Panc1 (cell line): ENCODE data around the gene C10orf143. TPM values are rescaled to one million over a fixed set of nuclear protein-coding genes. Genes with fewer than 3 reads are reported as not detected.

Experiments used
- ATAC-seq: fragments of 200-7000 bp; cut with Tn5 transposase; 2 replicates; pipeline ENCODE4 v1.9.1; 2020; ENCODE audit warnings: mild to moderate bottlenecking, moderate library complexity
- BruUV-seq: library from RNA; stranded (reverse); fragments of 400-500 nt; replicated peaks from 2 replicates; lab custom pipeline; 2021; lab: Mats Ljungman, UMichigan
- CTCF ChIA-PET: fragments of 300-600 bp; sonication (Branson Sonifier 250); formaldehyde crosslinking; loops from one replicate; lab custom pipeline; 2022; ENCODE audit warnings: antibody characterized with exemption; lab: Charles Lee
- POLR2A ChIA-PET: fragments of 300-600 bp; sonication (Branson Sonifier 250); formaldehyde crosslinking; loops from one replicate; lab custom pipeline; 2022; ENCODE audit warnings: antibody characterized with exemption; lab: Charles Lee
- DNase-seq: peaks from one replicate; pipeline ENCODE4 v3.0.0-alpha.2; 2010; ENCODE audit warnings: low read depth, low spot score
- H3K27ac ChIP-seq: 2 replicates; pipeline ENCODE4 v1.5.1; 2011; ENCODE audit warnings: mild to moderate bottlenecking, low read length, inconsistent platforms
- H3K27me3 ChIP-seq: fragments of 200-500 bp; sonication (Bioruptor generic); 2 replicates; pipeline ENCODE4 v1.6.0; 2014; ENCODE audit warnings: low read length, inconsistent platforms; ENCODE audit not compliant: control insufficient read depth, insufficient read depth
- H3K36me3 ChIP-seq: fragments of 200-500 bp; sonication (Bioruptor generic); 2 replicates; pipeline ENCODE4 v1.5.1; 2014; ENCODE audit warnings: inconsistent platforms, mild to moderate bottlenecking, low read length, moderate library complexity; ENCODE audit not compliant: control insufficient read depth, insufficient read depth
- H3K4me1 ChIP-seq: 2 replicates; pipeline ENCODE4 v1.5.1; 2011; ENCODE audit warnings: inconsistent platforms, mild to moderate bottlenecking, low read length, moderate library complexity; ENCODE audit not compliant: control insufficient read depth, insufficient read depth
- H3K4me3 ChIP-seq, 2 experiments: 2 replicates each; pipeline ENCODE4 v1.5.1; 2011 to 2012; ENCODE audit warnings: low read depth in 2 of 2, low read length in 2 of 2, mild to moderate bottlenecking in 2 of 2, inconsistent platforms in 1 of 2, moderate library complexity in 1 of 2
- H3K9me3 ChIP-seq: fragments of 200-500 bp; sonication (Bioruptor generic); 2 replicates; pipeline ENCODE4 v1.5.1; 2014; ENCODE audit warnings: low read depth, mild to moderate bottlenecking, inconsistent platforms, low read length, moderate library complexity; ENCODE audit not compliant: control insufficient read depth, insufficient read depth
- POLR2AphosphoS5 ChIP-seq: IDR thresholded peaks from 2 replicates; pipeline ENCODE4 v1.6.1; 2012; ENCODE audit warnings: mild to moderate bottlenecking, low read depth, low read length, moderate library complexity
- SIN3A ChIP-seq: IDR thresholded peaks from 2 replicates; pipeline ENCODE4 v1.6.1; 2012; ENCODE audit warnings: low read depth, mild to moderate bottlenecking, low read length, moderate library complexity, borderline replicate concordance; ENCODE audit not compliant: insufficient read depth
- TCF7L2 ChIP-seq: IDR thresholded peaks from 2 replicates; pipeline ENCODE4 v1.6.1; 2011; ENCODE audit warnings: mild to moderate bottlenecking, low read depth, low read length, inconsistent platforms
- in situ Hi-C: cut with HindIII; loops from 2 replicates; pipeline ENCODE4 v1.10.0; 2016; ENCODE audit warnings: low sequenced_read_pairs, low pct_unique_long_range_greater_than_20kb
- intact Hi-C: fragments of 100-400 bp; cut with micrococcal nuclease; formaldehyde crosslinking; loops from one replicate; pipeline ENCODE4 v1.10.0; 2022; ENCODE audit not compliant: unreplicated experiment
- total RNA-seq: library from RNA; stranded (reverse); gene quantifications from one replicate; pipeline ENCODE4 v1.2.1, GENCODE V29; 2021; ENCODE audit not compliant: unreplicated experiment
- TF ChIP-seq, protein P1 (sequence below), 2 experiments: IDR thresholded peaks; 2 replicates each; pipeline ENCODE4 v1.6.1; 2011 to 2012; ENCODE audit warnings: low read depth in 2 of 2, control low read depth in 1 of 2, low read length in 1 of 2, mild to moderate bottlenecking in 1 of 2, moderate library complexity in 1 of 2; ENCODE audit not compliant: insufficient read depth in 1 of 2
- TF ChIP-seq, protein P2 (sequence below): fragments of 450-650 bp; IDR thresholded peaks from 2 replicates; pipeline ENCODE4 v1.5.1; 2017; ENCODE audit warnings: mild to moderate bottlenecking

The C10orf143 gene
- total RNA-seq, 1 experiment from 2014 or later, result 1.0 TPM

DNA sequence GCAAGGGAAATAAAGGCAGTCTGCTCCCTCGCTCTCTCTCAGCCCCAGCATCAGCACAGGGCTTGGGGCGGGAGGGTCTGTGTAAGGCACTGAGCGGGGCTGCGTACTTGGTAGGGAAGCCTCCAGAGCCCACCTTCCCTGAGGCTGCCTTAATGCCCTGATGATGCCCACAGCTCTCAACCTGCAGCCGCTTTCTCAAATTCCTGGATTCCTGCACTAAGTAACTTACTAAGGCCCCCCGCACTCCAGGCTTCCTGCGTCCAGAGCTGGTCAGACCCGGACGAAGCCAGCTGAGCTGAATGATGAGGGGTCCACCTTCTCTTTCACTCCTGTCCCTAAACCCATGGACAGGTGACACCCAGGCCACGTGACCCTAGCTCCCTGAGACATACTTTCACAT lies 63.3 kb downstream of the C10orf143 start:
- no peaks in the 10 kb centered on the region for H3K36me3 ChIP-seq
- no peak overlapping the region for H3K27ac ChIP-seq
- ATAC-seq (no peak), DNase-seq (no peak)
- POLR2A ChIA-PET, result no interaction called here
- no TSS peak for BruUV-seq
- in situ Hi-C loops (no loop called here), intact Hi-C loops (no loop called here)
- peaks cover 8% of the 10 kb centered on the region; the same call in 1 of the 2 replicates for H3K27me3 ChIP-seq
- H3K9me3 ChIP-seq, result no peaks in the 10 kb centered on the region
- no peak overlapping the region for H3K4me3 ChIP-seq
- CTCF ChIA-PET, result no interaction called here
- H3K4me1 ChIP-seq, result no peaks in the 10 kb centered on the region
- TF ChIP-seq TCF7L2, result no peak
- TF ChIP-seq, protein P1, sequence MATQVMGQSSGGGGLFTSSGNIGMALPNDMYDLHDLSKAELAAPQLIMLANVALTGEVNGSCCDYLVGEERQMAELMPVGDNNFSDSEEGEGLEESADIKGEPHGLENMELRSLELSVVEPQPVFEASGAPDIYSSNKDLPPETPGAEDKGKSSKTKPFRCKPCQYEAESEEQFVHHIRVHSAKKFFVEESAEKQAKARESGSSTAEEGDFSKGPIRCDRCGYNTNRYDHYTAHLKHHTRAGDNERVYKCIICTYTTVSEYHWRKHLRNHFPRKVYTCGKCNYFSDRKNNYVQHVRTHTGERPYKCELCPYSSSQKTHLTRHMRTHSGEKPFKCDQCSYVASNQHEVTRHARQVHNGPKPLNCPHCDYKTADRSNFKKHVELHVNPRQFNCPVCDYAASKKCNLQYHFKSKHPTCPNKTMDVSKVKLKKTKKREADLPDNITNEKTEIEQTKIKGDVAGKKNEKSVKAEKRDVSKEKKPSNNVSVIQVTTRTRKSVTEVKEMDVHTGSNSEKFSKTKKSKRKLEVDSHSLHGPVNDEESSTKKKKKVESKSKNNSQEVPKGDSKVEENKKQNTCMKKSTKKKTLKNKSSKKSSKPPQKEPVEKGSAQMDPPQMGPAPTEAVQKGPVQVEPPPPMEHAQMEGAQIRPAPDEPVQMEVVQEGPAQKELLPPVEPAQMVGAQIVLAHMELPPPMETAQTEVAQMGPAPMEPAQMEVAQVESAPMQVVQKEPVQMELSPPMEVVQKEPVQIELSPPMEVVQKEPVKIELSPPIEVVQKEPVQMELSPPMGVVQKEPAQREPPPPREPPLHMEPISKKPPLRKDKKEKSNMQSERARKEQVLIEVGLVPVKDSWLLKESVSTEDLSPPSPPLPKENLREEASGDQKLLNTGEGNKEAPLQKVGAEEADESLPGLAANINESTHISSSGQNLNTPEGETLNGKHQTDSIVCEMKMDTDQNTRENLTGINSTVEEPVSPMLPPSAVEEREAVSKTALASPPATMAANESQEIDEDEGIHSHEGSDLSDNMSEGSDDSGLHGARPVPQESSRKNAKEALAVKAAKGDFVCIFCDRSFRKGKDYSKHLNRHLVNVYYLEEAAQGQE (IDR thresholded peaks at IDR 0.05; ENCODE audit: insufficient read depth in 1 of 2, low read depth in 2 of 2, low read length in 1 of 2), result no peak
- no peak for TF ChIP-seq SIN3A
- TF ChIP-seq, protein P2, sequence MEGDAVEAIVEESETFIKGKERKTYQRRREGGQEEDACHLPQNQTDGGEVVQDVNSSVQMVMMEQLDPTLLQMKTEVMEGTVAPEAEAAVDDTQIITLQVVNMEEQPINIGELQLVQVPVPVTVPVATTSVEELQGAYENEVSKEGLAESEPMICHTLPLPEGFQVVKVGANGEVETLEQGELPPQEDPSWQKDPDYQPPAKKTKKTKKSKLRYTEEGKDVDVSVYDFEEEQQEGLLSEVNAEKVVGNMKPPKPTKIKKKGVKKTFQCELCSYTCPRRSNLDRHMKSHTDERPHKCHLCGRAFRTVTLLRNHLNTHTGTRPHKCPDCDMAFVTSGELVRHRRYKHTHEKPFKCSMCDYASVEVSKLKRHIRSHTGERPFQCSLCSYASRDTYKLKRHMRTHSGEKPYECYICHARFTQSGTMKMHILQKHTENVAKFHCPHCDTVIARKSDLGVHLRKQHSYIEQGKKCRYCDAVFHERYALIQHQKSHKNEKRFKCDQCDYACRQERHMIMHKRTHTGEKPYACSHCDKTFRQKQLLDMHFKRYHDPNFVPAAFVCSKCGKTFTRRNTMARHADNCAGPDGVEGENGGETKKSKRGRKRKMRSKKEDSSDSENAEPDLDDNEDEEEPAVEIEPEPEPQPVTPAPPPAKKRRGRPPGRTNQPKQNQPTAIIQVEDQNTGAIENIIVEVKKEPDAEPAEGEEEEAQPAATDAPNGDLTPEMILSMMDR, result no peak
- no peak for TF ChIP-seq POLR2AphosphoS5

DNA sequence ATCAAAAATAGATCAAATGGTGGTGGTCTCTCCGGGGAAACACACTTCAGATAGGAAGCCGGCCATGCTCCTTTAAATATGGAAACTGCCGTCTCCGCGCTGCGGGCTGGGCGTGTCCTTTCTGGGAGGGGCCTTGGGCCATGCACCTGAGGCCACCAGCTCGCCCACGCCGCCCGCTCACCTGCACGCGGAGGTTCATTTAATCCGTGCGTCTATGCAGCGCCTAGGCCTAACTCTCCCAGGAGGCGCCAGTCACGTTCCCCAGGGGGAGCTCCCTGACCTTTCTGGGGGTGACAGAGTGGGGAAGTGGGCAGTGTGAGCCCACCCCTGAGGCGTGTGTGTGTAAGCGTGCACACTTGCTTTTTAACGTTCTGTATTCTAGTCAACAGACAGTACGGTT lies 64.0 kb downstream of the C10orf143 start:
- BruUV-seq, result no TSS peak
- ChIA-PET CTCF (no interaction called here), POLR2A (no interaction called here)
- ATAC-seq, result no peak
- Histone ChIP-seq H3K36me3 (no peaks in the 10 kb centered on the region), H3K4me1 (no peaks in the 10 kb centered on the region), H3K27ac (no peak overlapping the region), H3K27me3 (peaks cover 8% of the 10 kb centered on the region; the same call in 1 of the 2 replicates), H3K4me3 (no peak overlapping the region), H3K9me3 (no peaks in the 10 kb centered on the region)
- in situ Hi-C loops, result no loop called here
- intact Hi-C loops, result no loop called here
- TF ChIP-seq TCF7L2 (no peak), POLR2AphosphoS5 (no peak), SIN3A (no peak)
- TF ChIP-seq, protein P2, result no peak
- TF ChIP-seq, protein P1 (IDR thresholded peaks at IDR 0.05; ENCODE audit: insufficient read depth in 1 of 2, low read depth in 2 of 2, low read length in 1 of 2), result no peak
- DNase-seq, result no peak
